Stimulated activated CD4-positive, alpha-beta T cell treated with anti-CD3 and anti-CD28 coated beads, Interleukin-1b, Interleukin-23, amount 100 ng/mL, for 4 hours (primary cell): ENCODE results near the gene DENND6A.

Experiments used
- DNase-seq, 2 donors: peaks; one replicate each; pipeline ENCODE4 v3.0.0-alpha.2; 2020; ENCODE audit warnings: low read depth in 2 of 2

DENND6A gene

DNA sequence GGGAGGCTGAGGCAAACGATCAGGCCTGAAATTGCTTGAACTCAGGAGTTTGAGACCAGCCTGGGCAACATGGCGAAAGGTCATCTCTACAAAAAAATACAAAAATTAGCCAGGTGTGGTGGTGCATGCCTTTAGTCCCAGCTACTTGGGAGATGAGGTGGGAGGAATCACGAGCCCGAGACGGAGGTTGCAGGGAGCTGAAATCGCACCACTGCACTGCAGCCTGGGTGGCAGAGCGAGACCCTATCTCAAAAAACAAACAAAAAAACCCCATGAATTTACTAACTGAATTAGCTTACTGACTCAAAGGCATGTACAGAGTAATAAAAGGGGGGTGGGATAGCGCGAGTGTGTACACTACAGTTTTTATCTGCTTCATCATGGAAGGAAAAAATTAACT lies 115.1 kb downstream of the DENND6A start:
- no peak for DNase-seq

DNA sequence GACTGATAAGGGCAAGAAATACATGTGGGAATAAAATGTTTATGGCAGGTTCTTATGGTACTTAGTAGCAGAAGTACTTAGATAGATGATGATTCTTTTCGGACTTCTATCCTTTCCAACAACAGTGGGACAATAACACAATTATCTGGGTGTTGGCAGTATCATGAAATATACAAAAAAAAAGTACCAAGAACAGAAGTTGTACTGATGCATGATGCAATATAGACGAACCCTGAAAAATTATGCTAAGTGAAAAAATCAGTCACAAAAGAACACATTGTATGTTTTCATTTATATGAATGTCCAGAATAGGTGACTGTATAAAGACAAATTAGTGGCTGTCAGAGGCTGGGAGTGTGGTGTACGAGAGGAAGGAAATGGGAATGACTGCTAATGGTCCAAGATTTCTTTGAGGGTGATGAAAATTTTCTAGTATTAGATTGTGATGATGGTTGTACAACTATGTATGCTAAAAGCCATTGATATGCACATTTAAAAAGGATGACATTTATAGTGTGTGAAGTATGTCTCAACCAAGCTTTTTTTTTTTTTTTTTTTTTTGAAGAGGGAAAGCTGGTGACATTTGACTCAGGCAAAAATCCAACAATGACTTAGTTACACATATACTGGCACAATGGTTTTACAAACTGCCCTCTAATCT lies 116.8 kb downstream of the DENND6A start:
- no peak for DNase-seq
